Loucy (cell line): ENCODE data around the gene ZNF423.

ENCODE experiments used
- CTCF ChIP-seq: fragments of 200-600 bp; sonication (generic); conservative IDR thresholded peaks from 2 replicates; pipeline ENCODE4 v1.5.1; 2014; ENCODE audit warnings: mild to moderate bottlenecking, antibody characterized with exemption, low read length
- EZH2phosphoT487 ChIP-seq: fragments of 200-600 bp; IDR thresholded peaks from 2 replicates; pipeline ENCODE4 v1.6.1; 2018; ENCODE audit warnings: antibody characterized with exemption, mild to moderate bottlenecking, moderate library complexity, borderline replicate concordance

- TF ChIP-seq CTCF (no peak), EZH2phosphoT487 (no peak)
Observed at GRCh38 chr16:49545741-49546448, 310.0 kb downstream of the ZNF423 start.
